Activated T-cell treated with anti-CD3 and anti-CD28 coated beads, Interleukin-2, amount 50 U/mL, for 24 hours (primary cell): Measurements from ENCODE around the gene JARID2.

Experiments used
- DNase-seq: peaks from one replicate; pipeline ENCODE4 v3.0.0-alpha.2; 2020
- H3K27ac Mint-ChIP-seq: 2 replicates; pipeline ENCODE4 v1.8.0; 2020; ENCODE audit warnings: mild to moderate bottlenecking, mixed read lengths
- H3K27me3 Mint-ChIP-seq: 2 replicates; pipeline ENCODE4 v1.8.0; 2020; ENCODE audit warnings: mixed read lengths
- H3K36me3 Mint-ChIP-seq: 2 replicates; pipeline ENCODE4 v1.8.0; 2020; ENCODE audit warnings: low read depth, mixed read lengths
- H3K4me1 Mint-ChIP-seq: 2 replicates; pipeline ENCODE4 v1.8.0; 2020; ENCODE audit warnings: low read depth, mixed read lengths
- H3K4me3 Mint-ChIP-seq: 2 replicates; pipeline ENCODE4 v1.8.0; 2020; ENCODE audit warnings: mild to moderate bottlenecking, moderate library complexity, mixed read lengths
- H3K9me3 Mint-ChIP-seq: 2 replicates; pipeline ENCODE4 v1.8.0; 2020; ENCODE audit warnings: mixed read lengths

The JARID2 gene

GRCh38 chr6:15299430-15300131, 53.7 kb downstream of the JARID2 start:
- H3K4me1 Mint-ChIP-seq = peaks cover 90% of the 10 kb centered on the region
- H3K27ac Mint-ChIP-seq = peak overlapping the region; percentile 91
- H3K27me3 Mint-ChIP-seq = no peaks in the 10 kb centered on the region
- peak overlapping the region; percentile 30 for H3K4me3 Mint-ChIP-seq
- H3K9me3 Mint-ChIP-seq = no peaks in the 10 kb centered on the region
- H3K36me3 Mint-ChIP-seq = peaks cover 46% of the 10 kb centered on the region
- no peak for DNase-seq

- H3K4me1 Mint-ChIP-seq = peaks cover 92% of the 10 kb centered on the region
- peak overlapping the region; percentile 91 for H3K27ac Mint-ChIP-seq
- H3K4me3 Mint-ChIP-seq = peak overlapping the region; percentile 30
- no peak for DNase-seq
- peaks cover 52% of the 10 kb centered on the region for H3K36me3 Mint-ChIP-seq
- H3K27me3 Mint-ChIP-seq = no peaks in the 10 kb centered on the region
- H3K9me3 Mint-ChIP-seq = no peaks in the 10 kb centered on the region
Observed at GRCh38 chr6:15301179-15302006, 55.5 kb downstream of the JARID2 start.

GRCh38 chr6:15303162-15303919, 57.5 kb downstream of the JARID2 start:
- DNase-seq = no peak
- no peaks in the 10 kb centered on the region for H3K9me3 Mint-ChIP-seq
- H3K27me3 Mint-ChIP-seq = no peaks in the 10 kb centered on the region
- H3K36me3 Mint-ChIP-seq = peaks cover 54% of the 10 kb centered on the region
- peaks cover 86% of the 10 kb centered on the region for H3K4me1 Mint-ChIP-seq
- H3K4me3 Mint-ChIP-seq = no peak overlapping the region
- H3K27ac Mint-ChIP-seq = peak overlapping the region; percentile 7

GRCh38 chr6:15303920-15304291, 58.0 kb downstream of the JARID2 start:
- H3K27me3 Mint-ChIP-seq = no peaks in the 10 kb centered on the region
- peaks cover 88% of the 10 kb centered on the region for H3K4me1 Mint-ChIP-seq
- H3K27ac Mint-ChIP-seq = no peak overlapping the region
- H3K4me3 Mint-ChIP-seq = no peak overlapping the region
- H3K36me3 Mint-ChIP-seq = peaks cover 56% of the 10 kb centered on the region
- H3K9me3 Mint-ChIP-seq = no peaks in the 10 kb centered on the region
- no peak for DNase-seq

- H3K4me3 Mint-ChIP-seq = peak overlapping the region; percentile 43
- DNase-seq = no peak
- no peaks in the 10 kb centered on the region for H3K9me3 Mint-ChIP-seq
- H3K27ac Mint-ChIP-seq = peak overlapping the region; percentile 86
- peaks cover 58% of the 10 kb centered on the region for H3K36me3 Mint-ChIP-seq
- peaks cover 87% of the 10 kb centered on the region for H3K4me1 Mint-ChIP-seq
- H3K27me3 Mint-ChIP-seq = no peaks in the 10 kb centered on the region
Observed at GRCh38 chr6:15304337-15305042, 58.6 kb downstream of the JARID2 start.

- no peak for DNase-seq
- peaks cover 86% of the 10 kb centered on the region for H3K4me1 Mint-ChIP-seq
- no peaks in the 10 kb centered on the region for H3K27me3 Mint-ChIP-seq
- peak overlapping the region; percentile 43 for H3K4me3 Mint-ChIP-seq
- H3K27ac Mint-ChIP-seq = peak overlapping the region; percentile 86
- no peaks in the 10 kb centered on the region for H3K9me3 Mint-ChIP-seq
- H3K36me3 Mint-ChIP-seq = peaks cover 61% of the 10 kb centered on the region
Observed at GRCh38 chr6:15305496-15305895, 59.6 kb downstream of the JARID2 start.

GRCh38 chr6:15305909-15306308, 60.0 kb downstream of the JARID2 start:
- no peak for DNase-seq
- H3K27ac Mint-ChIP-seq = peak overlapping the region; percentile 86
- H3K9me3 Mint-ChIP-seq = no peaks in the 10 kb centered on the region
- H3K4me1 Mint-ChIP-seq = peaks cover 86% of the 10 kb centered on the region
- no peaks in the 10 kb centered on the region for H3K27me3 Mint-ChIP-seq
- peaks cover 65% of the 10 kb centered on the region for H3K36me3 Mint-ChIP-seq
- H3K4me3 Mint-ChIP-seq = peak overlapping the region; percentile 40

DNA sequence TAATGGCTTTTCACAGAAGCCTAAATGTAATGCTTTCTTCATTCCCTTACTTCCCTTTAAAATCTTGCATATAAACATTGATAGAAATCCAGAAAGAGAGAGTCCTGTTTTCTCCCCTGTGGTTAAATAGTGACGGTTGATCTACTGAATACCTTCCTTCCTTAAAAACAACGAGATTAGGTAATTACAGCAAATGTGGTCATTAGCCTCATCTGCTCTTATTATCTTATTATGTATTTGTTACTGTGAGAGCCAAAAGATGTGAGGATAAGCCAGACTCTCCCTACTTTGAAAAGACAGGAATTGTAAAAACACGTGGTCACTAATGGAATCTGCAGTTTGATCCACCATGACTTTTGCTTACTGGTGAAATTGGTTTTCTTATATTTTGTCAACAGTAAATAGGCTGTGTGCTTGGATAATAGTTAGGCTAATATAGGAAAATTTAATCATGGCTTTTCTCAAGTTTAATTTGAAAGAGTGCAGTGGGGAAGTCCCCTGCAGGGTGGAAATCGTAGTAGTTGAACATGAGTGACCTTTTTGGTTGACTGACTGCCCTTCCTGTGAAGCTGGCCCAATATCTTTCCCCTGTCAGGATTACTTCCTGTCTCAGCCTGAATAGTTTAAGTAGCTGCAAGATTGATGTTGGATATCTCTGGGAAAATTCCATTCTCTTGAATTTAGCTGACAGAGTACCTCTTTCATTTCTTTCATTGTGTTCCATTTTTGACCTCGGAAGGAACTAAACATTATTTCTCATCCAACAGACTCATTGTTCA, 62.8 kb downstream of the JARID2 start:
- Mint-ChIP-seq H3K27ac (peak overlapping the region; percentile 67), H3K4me1 (peaks cover 87% of the 10 kb centered on the region), H3K27me3 (no peaks in the 10 kb centered on the region), H3K9me3 (no peaks in the 10 kb centered on the region), H3K36me3 (peaks cover 63% of the 10 kb centered on the region), H3K4me3 (no peak overlapping the region)
- no peak for DNase-seq

- Mint-ChIP-seq H3K27ac (peak overlapping the region; percentile 6), H3K9me3 (no peaks in the 10 kb centered on the region), H3K4me1 (peaks cover 87% of the 10 kb centered on the region), H3K36me3 (peaks cover 60% of the 10 kb centered on the region), H3K27me3 (no peaks in the 10 kb centered on the region), H3K4me3 (no peak overlapping the region)
- DNase-seq = no peak
Observed at GRCh38 chr6:15309611-15310283, 63.9 kb downstream of the JARID2 start.

GRCh38 chr6:15310680-15311079, 64.8 kb downstream of the JARID2 start:
- H3K4me3 Mint-ChIP-seq = no peak overlapping the region
- DNase-seq = no peak
- H3K36me3 Mint-ChIP-seq = peaks cover 58% of the 10 kb centered on the region
- peaks cover 86% of the 10 kb centered on the region for H3K4me1 Mint-ChIP-seq
- no peaks in the 10 kb centered on the region for H3K9me3 Mint-ChIP-seq
- peak overlapping the region; percentile 20 for H3K27ac Mint-ChIP-seq
- H3K27me3 Mint-ChIP-seq = no peaks in the 10 kb centered on the region

DNA sequence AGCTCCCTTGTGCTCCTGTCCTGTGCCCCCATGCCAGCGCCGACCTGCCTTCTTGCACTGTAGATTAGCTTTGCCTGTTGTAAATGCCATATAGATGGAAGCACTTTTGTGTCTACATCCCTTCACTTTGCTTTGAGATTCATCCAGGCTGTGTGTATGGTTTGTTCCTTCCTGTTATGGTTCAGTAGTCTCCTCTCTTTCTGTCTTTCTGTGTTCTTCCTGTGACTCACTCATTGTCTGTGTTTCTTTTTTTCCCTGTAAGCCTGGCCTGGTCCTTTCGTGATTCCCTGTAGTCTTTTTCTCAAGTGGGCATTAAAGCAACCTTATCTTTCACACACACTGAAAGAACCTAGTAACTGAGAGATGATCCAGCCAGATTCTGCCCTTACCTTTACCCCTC, 66.6 kb downstream of the JARID2 start:
- peak overlapping the region; percentile 69 for H3K27ac Mint-ChIP-seq
- no peak overlapping the region for H3K4me3 Mint-ChIP-seq
- H3K36me3 Mint-ChIP-seq = peaks cover 60% of the 10 kb centered on the region
- no peak for DNase-seq
- peaks cover 94% of the 10 kb centered on the region for H3K4me1 Mint-ChIP-seq
- no peaks in the 10 kb centered on the region for H3K9me3 Mint-ChIP-seq
- no peaks in the 10 kb centered on the region for H3K27me3 Mint-ChIP-seq

GRCh38 chr6:15313367-15313766, 67.5 kb downstream of the JARID2 start:
- Mint-ChIP-seq H3K4me3 (no peak overlapping the region), H3K27ac (peak overlapping the region; percentile 69)

GRCh38 chr6:15316754-15317153, 70.9 kb downstream of the JARID2 start:
- Mint-ChIP-seq H3K4me1 (peaks cover 96% of the 10 kb centered on the region), H3K27me3 (no peaks in the 10 kb centered on the region), H3K9me3 (no peaks in the 10 kb centered on the region), H3K27ac (peak overlapping the region; percentile 83), H3K4me3 (peak overlapping the region; percentile 37), H3K36me3 (peaks cover 56% of the 10 kb centered on the region)
- no peak for DNase-seq

More at GRCh38 chr6:15313367-15313766, 67.5 kb downstream of the JARID2 start:
- peaks cover 94% of the 10 kb centered on the region for H3K4me1 Mint-ChIP-seq
- no peak for DNase-seq
- H3K36me3 Mint-ChIP-seq = peaks cover 60% of the 10 kb centered on the region
- H3K27me3 Mint-ChIP-seq = no peaks in the 10 kb centered on the region
- H3K9me3 Mint-ChIP-seq = no peaks in the 10 kb centered on the region
